AG09309 (cell line): ENCODE results near the gene DLGAP1.
A peak's percentile ranks its signal among the peaks of the same experiment; 100 is the strongest.

Experiments used
- DNase-seq: peaks from one replicate; pipeline ENCODE4 v3.0.0-alpha.2; 2010; ENCODE audit warnings: low read depth
- H3K4me3 ChIP-seq: 2 replicates; pipeline ENCODE4 v1.5.1; 2011; ENCODE audit warnings: mild to moderate bottlenecking, low read depth, low read length, moderate library complexity; ENCODE audit not compliant: control insufficient read depth
- TF ChIP-seq, protein P1 (sequence below): IDR thresholded peaks from 2 replicates; pipeline ENCODE4 v1.5.1; 2011; ENCODE audit warnings: mild to moderate bottlenecking, low read depth, low read length, inconsistent platforms; ENCODE audit not compliant: insufficient read depth, control insufficient read depth; ENCODE audit errors: missing control alignments

Gene DLGAP1

GRCh38 chr18:3857544-3857943 lies 597.6 kb downstream of the DLGAP1 start:
- H3K4me3 ChIP-seq = no peak overlapping the region
- DNase-seq = peak; percentile 10
- TF ChIP-seq, protein P1, sequence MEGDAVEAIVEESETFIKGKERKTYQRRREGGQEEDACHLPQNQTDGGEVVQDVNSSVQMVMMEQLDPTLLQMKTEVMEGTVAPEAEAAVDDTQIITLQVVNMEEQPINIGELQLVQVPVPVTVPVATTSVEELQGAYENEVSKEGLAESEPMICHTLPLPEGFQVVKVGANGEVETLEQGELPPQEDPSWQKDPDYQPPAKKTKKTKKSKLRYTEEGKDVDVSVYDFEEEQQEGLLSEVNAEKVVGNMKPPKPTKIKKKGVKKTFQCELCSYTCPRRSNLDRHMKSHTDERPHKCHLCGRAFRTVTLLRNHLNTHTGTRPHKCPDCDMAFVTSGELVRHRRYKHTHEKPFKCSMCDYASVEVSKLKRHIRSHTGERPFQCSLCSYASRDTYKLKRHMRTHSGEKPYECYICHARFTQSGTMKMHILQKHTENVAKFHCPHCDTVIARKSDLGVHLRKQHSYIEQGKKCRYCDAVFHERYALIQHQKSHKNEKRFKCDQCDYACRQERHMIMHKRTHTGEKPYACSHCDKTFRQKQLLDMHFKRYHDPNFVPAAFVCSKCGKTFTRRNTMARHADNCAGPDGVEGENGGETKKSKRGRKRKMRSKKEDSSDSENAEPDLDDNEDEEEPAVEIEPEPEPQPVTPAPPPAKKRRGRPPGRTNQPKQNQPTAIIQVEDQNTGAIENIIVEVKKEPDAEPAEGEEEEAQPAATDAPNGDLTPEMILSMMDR = no peak

DNA sequence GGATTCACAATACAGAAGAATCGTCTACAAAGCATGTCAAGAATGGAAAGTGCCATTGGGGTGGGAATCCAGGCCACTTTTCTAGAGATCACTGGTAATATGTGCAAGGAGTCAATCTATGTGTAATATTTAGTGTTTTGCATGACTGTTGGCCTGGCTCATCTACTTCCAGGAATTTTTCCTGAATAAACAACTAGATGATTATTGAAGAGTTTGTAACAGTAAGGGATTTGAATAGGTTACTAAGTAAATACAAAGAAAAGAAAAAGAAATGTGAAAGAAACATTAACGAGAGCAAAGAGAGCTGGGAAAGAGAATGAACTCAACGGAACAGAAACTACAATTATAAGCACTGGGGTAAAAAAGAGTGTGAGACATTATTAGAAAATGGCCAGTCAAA lies 599.1 kb downstream of the DLGAP1 start:
- H3K4me3 ChIP-seq = no peak overlapping the region
- no peak for DNase-seq
- TF ChIP-seq, protein P1 = no peak

- TF ChIP-seq, protein P1 = peak; percentile 9
- DNase-seq = no peak
- no peak overlapping the region for H3K4me3 ChIP-seq
Measured at GRCh38 chr18:3852321-3852720, 602.8 kb downstream of the DLGAP1 start.

DNA sequence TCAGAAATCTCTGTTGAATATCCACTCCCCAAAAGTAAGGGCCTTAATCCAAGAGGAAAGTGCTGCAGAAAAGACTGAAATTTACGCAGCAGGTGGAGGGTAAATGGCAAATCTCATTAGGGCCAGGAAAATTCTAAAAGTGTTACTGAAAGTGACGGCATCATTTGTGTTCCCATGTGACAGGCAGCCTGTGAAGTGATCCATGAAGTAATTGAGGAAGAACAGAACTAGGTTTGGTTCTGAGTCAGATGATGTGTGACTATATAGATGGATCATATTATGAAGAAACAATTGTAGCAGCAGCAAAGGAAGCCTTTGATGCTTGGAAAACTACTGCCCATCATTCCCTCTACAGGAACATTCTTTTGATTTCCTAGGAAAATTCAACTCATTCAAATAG lies 603.9 kb downstream of the DLGAP1 start:
- TF ChIP-seq, protein P1 = no peak
- no peak for DNase-seq
- H3K4me3 ChIP-seq = no peak overlapping the region

DNA sequence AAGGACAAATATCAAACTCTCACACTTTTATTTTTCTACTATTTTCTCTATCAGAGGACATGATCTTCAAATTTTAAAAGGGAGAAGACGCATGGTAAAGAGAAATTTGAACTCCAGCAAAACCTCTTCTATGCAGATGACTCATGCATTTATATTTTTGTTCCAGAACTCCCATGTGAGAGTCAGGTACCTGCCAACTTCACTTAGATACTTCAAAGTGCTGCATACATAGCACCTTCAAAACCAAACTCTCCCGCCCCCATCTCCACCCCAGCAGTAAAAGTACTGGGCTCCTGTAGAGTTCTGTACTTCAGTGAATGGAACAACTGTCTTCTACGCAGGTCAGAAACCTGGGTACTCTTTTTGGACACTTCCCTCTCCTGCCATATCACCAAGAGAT lies 606.8 kb downstream of the DLGAP1 start:
- H3K4me3 ChIP-seq = no peak overlapping the region
- no peak for DNase-seq
- TF ChIP-seq, protein P1 = no peak

- H3K4me3 ChIP-seq = no peak overlapping the region
- TF ChIP-seq, protein P1 = no peak
- DNase-seq = no peak
Measured at GRCh38 chr18:3845161-3845560, 609.9 kb downstream of the DLGAP1 start.

- DNase-seq = no peak
- H3K4me3 ChIP-seq = no peak overlapping the region
- TF ChIP-seq, protein P1 = no peak
Measured at GRCh38 chr18:3842844-3843243, 612.3 kb downstream of the DLGAP1 start.
